Osteoblast (primary cell): Measurements from ENCODE around the gene UBE2L3. TPM values are rescaled to one million over a fixed set of nuclear protein-coding genes. Genes with fewer than 3 reads are reported as not detected.
A peak's percentile ranks its signal among the peaks of the same experiment; 100 is the strongest.

ENCODE experiments used
- DNase-seq: peaks from one replicate; pipeline ENCODE4 v3.0.0; 2011; ENCODE audit warnings: low spot score, mixed read lengths; ENCODE audit not compliant: insufficient read length; ENCODE audit errors: missing footprints
- H2AFZ ChIP-seq: 2 replicates; pipeline ENCODE4 v1.6.0; 2011; ENCODE audit warnings: mild to moderate bottlenecking, low read length
- H3K27ac ChIP-seq: 2 replicates; pipeline ENCODE4 v1.5.1; 2011; ENCODE audit warnings: mild to moderate bottlenecking, low read depth, low read length, moderate library complexity
- H3K27me3 ChIP-seq: 2 replicates; pipeline ENCODE4 v1.6.0; 2012; ENCODE audit warnings: mild to moderate bottlenecking, control low read depth, inconsistent platforms, low read length, moderate library complexity; ENCODE audit not compliant: insufficient read depth
- H3K36me3 ChIP-seq: 2 replicates; pipeline ENCODE4 v1.5.1; 2011; ENCODE audit warnings: mild to moderate bottlenecking, low read length, control low read depth, moderate library complexity; ENCODE audit not compliant: insufficient read depth
- H3K4me1 ChIP-seq: 2 replicates; pipeline ENCODE4 v1.5.1; 2011; ENCODE audit warnings: mild to moderate bottlenecking, low read length, control low read depth, moderate library complexity; ENCODE audit not compliant: insufficient read depth
- H3K4me2 ChIP-seq: 2 replicates; pipeline ENCODE4 v1.6.0; 2011; ENCODE audit warnings: mild to moderate bottlenecking, low read length; ENCODE audit not compliant: insufficient read depth
- H3K4me3 ChIP-seq: fragments of 200-600 bp; sonication (generic); 3 replicates; pipeline ENCODE4 v1.5.1; 2012; ENCODE audit warnings: mild to moderate bottlenecking, low read length, inconsistent platforms; ENCODE audit not compliant: insufficient read depth
- H3K79me2 ChIP-seq: 2 replicates; pipeline ENCODE4 v1.6.0; 2012; ENCODE audit warnings: mild to moderate bottlenecking, low read length, control low read depth, inconsistent platforms; ENCODE audit not compliant: insufficient read depth
- H3K9me3 ChIP-seq: 2 replicates; pipeline ENCODE4 v1.5.1; 2011; ENCODE audit warnings: low read depth, low read length, control low read depth
- H4K20me1 ChIP-seq: 2 replicates; pipeline ENCODE4 v1.6.0; 2012; ENCODE audit warnings: mild to moderate bottlenecking, low read length, control low read depth; ENCODE audit not compliant: insufficient read depth
- CTCF ChIP-seq: IDR thresholded peaks from 2 replicates; pipeline ENCODE4 v1.5.1; 2011; ENCODE audit warnings: mild to moderate bottlenecking, low read depth, low read length, moderate library complexity; ENCODE audit errors: extremely low read depth
- total RNA-seq: library from RNA; depleted of rRNA; stranded (reverse); fragments of >200 nt; gene quantifications from 2 replicates; pipeline ENCODE4 v1.2.3, GENCODE V29; 2012

Gene UBE2L3
- total RNA-seq, 1 donor, result 40.2 TPM

DNA sequence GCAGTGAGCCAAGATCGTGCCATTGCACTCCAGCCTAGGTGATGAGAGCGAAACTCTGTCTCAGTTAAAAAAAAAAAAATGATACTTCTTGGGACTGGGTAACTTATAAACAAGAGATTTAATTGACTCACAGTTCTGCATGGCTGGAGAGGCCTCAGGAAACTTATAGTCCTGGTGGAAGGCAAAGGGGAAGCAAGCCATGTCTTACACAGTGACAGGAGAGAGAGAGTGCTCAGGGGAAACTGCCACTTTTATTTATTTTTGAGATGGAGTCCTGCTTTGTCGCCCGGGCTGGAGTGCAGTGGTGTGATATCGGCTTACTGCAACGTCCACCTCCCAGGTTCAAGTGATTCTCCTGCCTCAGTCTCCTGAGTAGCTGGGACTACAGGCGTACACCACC lies 82.8 kb downstream of the UBE2L3 start:
- peaks cover 8% of the 10 kb centered on the region for H3K36me3 ChIP-seq
- no peak overlapping the region for H3K4me2 ChIP-seq

GRCh38 chr22:21650823-21651520 lies 83.5 kb downstream of the UBE2L3 start:
- H3K4me2 ChIP-seq, result peak overlapping the region; percentile 97

More for the DNA sequence above, 82.8 kb downstream of the UBE2L3 start:
- Histone ChIP-seq H3K4me3 (no peak overlapping the region), H3K4me1 (peaks cover 12% of the 10 kb centered on the region), H3K27me3 (no peaks in the 10 kb centered on the region), H2AFZ (no peak overlapping the region), H3K27ac (no peak overlapping the region), H4K20me1 (no peaks in the 10 kb centered on the region), H3K79me2 (peaks cover 2% of the 10 kb centered on the region), H3K9me3 (no peaks in the 10 kb centered on the region)
- no peak for TF ChIP-seq CTCF
- DNase-seq, result no peak

DNA sequence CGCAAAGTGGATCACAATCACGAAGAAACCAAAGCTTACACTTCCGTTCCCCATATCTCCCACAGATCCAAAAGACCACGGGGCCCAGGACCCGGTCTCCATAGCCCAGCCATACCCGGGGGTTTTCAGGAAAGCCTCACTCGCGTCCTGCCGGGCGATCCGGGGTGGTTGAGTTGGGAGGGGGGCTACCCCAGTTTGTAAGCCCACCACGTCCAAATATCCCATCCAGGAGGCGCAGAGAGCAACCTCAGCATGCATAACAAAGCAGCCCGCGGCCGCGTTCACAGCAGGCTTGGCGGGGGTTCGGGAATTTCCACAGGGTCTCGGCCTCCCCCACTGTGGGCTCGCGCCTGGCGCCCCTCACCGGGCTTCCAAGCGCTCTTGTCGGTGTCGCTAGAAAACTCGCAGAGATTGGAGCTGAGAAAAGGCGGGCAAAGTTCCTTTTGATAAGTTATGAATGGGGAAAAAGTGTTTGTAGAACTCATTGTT lies 84.1 kb downstream of the UBE2L3 start:
- Histone ChIP-seq H2AFZ (peak overlapping the region; percentile 93), H3K9me3 (no peaks in the 10 kb centered on the region), H3K36me3 (peaks cover 8% of the 10 kb centered on the region), H3K27me3 (no peaks in the 10 kb centered on the region), H3K4me2 (peak overlapping the region; percentile 97), H3K4me3 (peak overlapping the region; percentile 91), H3K4me1 (peaks cover 12% of the 10 kb centered on the region), H4K20me1 (no peaks in the 10 kb centered on the region), H3K79me2 (peaks cover 2% of the 10 kb centered on the region), H3K27ac (peak overlapping the region; percentile 28)
- peak; percentile 84 for DNase-seq
- no peak for TF ChIP-seq CTCF

More at GRCh38 chr22:21650823-21651520, 83.5 kb downstream of the UBE2L3 start:
- Histone ChIP-seq H4K20me1 (no peaks in the 10 kb centered on the region), H3K4me1 (peaks cover 12% of the 10 kb centered on the region), H2AFZ (peak overlapping the region; percentile 93), H3K9me3 (no peaks in the 10 kb centered on the region), H3K4me3 (peak overlapping the region; percentile 91), H3K27ac (peak overlapping the region; percentile 28), H3K27me3 (no peaks in the 10 kb centered on the region), H3K36me3 (peaks cover 8% of the 10 kb centered on the region), H3K79me2 (peaks cover 2% of the 10 kb centered on the region)
- TF ChIP-seq CTCF, result no peak
- no peak for DNase-seq

- H4K20me1 ChIP-seq, result no peaks in the 10 kb centered on the region
- H3K36me3 ChIP-seq, result peaks cover 8% of the 10 kb centered on the region
- no peaks in the 10 kb centered on the region for H3K9me3 ChIP-seq
- DNase-seq, result peak; percentile 99
- peak overlapping the region; percentile 28 for H3K27ac ChIP-seq
- H3K79me2 ChIP-seq, result peaks cover 2% of the 10 kb centered on the region
- no peak for TF ChIP-seq CTCF
- H3K4me2 ChIP-seq, result peak overlapping the region; percentile 97
- no peaks in the 10 kb centered on the region for H3K27me3 ChIP-seq
- H3K4me3 ChIP-seq, result peak overlapping the region; percentile 91
- peak overlapping the region; percentile 93 for H2AFZ ChIP-seq
- peaks cover 12% of the 10 kb centered on the region for H3K4me1 ChIP-seq
These were observed 84.6 kb downstream of the UBE2L3 start for GRCh38 chr22:21652010-21652546.
